Activated naive CD8-positive, alpha-beta T cell (primary cell): ENCODE measurements around the gene GMEB2.

Experiments used
- H3K27ac Mint-ChIP-seq: one replicate; pipeline ENCODE4 v1.8.0; 2021; ENCODE audit warnings: mixed read lengths
- H3K27me3 Mint-ChIP-seq: one replicate; pipeline ENCODE4 v1.8.0; 2021; ENCODE audit warnings: mixed read lengths
- H3K36me3 Mint-ChIP-seq: one replicate; pipeline ENCODE4 v1.8.0; 2021; ENCODE audit warnings: mixed read lengths
- H3K4me1 Mint-ChIP-seq: one replicate; pipeline ENCODE4 v1.8.0; 2021; ENCODE audit warnings: low read depth, mixed read lengths
- H3K4me3 Mint-ChIP-seq: one replicate; pipeline ENCODE4 v1.8.0; 2021; ENCODE audit warnings: mild to moderate bottlenecking, mixed read lengths
- H3K9me3 Mint-ChIP-seq: one replicate; pipeline ENCODE4 v1.8.0; 2021; ENCODE audit warnings: low read depth, mixed read lengths

Gene GMEB2

DNA sequence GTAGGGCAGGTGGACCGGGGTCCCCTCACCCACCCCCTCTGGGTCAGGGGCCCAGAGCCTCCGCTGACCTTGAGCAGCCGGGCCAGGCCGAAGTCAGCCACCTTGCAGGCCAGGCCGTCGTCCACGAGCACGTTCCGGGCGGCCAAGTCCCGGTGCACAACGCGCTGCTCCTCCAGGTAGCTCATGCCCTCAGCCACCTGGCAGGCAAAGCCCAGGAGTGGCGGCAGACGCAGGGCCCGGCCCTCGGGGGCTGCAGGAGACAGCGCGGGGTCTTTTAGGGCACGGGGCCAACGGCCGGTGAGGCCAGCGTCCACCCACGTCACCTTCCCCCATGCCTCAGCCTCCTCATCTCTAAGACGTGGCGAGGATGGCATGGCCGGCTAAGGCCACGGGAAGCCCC, 85.5 kb downstream of the GMEB2 start:
- H3K4me3 Mint-ChIP-seq = no peak overlapping the region
- no peaks in the 10 kb centered on the region for H3K36me3 Mint-ChIP-seq
- H3K9me3 Mint-ChIP-seq = no peaks in the 10 kb centered on the region
- H3K27ac Mint-ChIP-seq = no peak overlapping the region
- H3K27me3 Mint-ChIP-seq = no peaks in the 10 kb centered on the region
- H3K4me1 Mint-ChIP-seq = peaks cover under 1% of the 10 kb centered on the region

DNA sequence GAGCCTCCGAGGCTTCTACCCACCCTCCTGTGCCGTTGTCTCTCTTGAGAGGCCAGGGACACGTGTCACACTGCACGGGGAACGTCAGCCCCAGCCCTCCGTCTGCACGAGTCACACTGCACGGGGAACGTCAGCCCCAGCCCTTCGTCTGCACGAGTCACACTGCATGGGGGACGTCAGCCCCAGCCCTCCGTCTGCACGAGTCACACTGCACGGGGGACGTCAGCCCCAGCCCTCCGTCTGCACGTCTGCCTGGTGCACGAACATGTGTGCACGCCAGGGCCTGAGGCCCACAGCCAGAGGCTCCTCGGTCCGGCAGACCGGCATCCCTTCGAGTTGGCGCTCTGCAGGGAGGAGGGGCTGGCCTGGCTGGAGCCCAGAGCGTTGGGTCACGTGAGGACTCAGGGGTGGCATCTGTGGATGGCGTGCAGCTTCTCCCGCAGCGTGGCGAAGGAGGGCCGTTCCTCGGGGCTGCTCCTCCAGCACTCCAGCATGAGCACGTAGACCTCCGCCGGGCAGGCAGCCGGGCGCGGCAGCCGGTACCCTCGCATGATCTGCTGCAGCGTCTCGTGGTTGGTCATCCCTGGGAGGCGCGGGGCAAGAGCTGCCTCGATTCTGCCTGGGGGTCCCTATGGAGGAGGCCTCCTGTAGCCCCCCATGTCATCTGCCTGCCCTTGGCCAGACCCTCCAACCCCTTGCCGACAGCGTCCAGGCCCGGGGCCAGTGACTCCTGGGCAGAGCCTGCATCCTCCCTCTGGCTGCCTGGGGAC, 86.3 kb downstream of the GMEB2 start:
- Mint-ChIP-seq H3K4me3 (no peak overlapping the region), H3K27ac (no peak overlapping the region), H3K9me3 (no peaks in the 10 kb centered on the region), H3K36me3 (no peaks in the 10 kb centered on the region), H3K4me1 (peaks cover 2% of the 10 kb centered on the region), H3K27me3 (no peaks in the 10 kb centered on the region)

GRCh38 chr20:63539441-63540370, 87.2 kb downstream of the GMEB2 start:
- no peaks in the 10 kb centered on the region for H3K36me3 Mint-ChIP-seq
- H3K27ac Mint-ChIP-seq = no peak overlapping the region
- no peak overlapping the region for H3K4me3 Mint-ChIP-seq
- no peaks in the 10 kb centered on the region for H3K9me3 Mint-ChIP-seq
- no peaks in the 10 kb centered on the region for H3K27me3 Mint-ChIP-seq
- peaks cover 2% of the 10 kb centered on the region for H3K4me1 Mint-ChIP-seq

DNA sequence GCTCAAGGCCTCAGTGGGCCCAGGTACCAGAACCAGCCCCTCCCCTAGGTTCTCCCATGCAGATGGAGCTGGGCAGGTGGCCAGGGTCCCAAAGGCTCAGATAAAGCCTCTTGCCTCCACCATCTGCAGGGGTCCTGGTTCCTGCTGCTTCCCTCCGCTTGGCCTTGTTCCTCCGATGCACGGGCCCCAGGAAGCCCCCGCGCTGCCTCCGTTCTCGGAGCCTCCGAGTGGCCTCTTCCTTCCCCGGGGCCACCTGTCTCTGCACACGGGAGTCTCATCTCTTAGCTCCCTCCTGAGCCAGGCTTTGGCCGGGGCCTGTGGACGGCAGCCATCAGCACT, 87.8 kb downstream of the GMEB2 start:
- Mint-ChIP-seq H3K9me3 (no peaks in the 10 kb centered on the region), H3K27ac (no peak overlapping the region), H3K27me3 (no peaks in the 10 kb centered on the region), H3K4me1 (peaks cover 2% of the 10 kb centered on the region), H3K36me3 (no peaks in the 10 kb centered on the region), H3K4me3 (no peak overlapping the region)

GRCh38 chr20:63538204-63539091, 88.5 kb downstream of the GMEB2 start:
- Mint-ChIP-seq H3K27me3 (no peaks in the 10 kb centered on the region), H3K27ac (no peak overlapping the region), H3K4me1 (peaks cover 2% of the 10 kb centered on the region), H3K36me3 (no peaks in the 10 kb centered on the region), H3K9me3 (no peaks in the 10 kb centered on the region), H3K4me3 (no peak overlapping the region)
